GM18873 (cell line): ENCODE results near the gene NELL1.

Experiments
- ATAC-seq: cut with Tn5 transposase; IDR thresholded peaks from one replicate; pipeline ENCODE4 v1.9.1; 2021; ENCODE audit warnings: mild to moderate bottlenecking, moderate library complexity, moderate number of reproducible peaks; ENCODE audit not compliant: unreplicated experiment, low FRiP score

NELL1 gene

GRCh38 chr11:20668844-20669819 is at the start of gene NELL1:
TSS of gene NELL1 (plus strand) at chr11:20669586.
- no peak for ATAC-seq

- ATAC-seq: no peak
Observed at GRCh38 chr11:20620988-20621387, 48.4 kb upstream of the NELL1 start.

GRCh38 chr11:20621679-20622078 is 47.7 kb upstream of the NELL1 start:
- no peak for ATAC-seq

GRCh38 chr11:20623252-20623651 is 46.1 kb upstream of the NELL1 start:
- ATAC-seq: no peak

- ATAC-seq: no peak
Observed at GRCh38 chr11:20626279-20626678, 43.1 kb upstream of the NELL1 start.

- no peak for ATAC-seq
Observed at GRCh38 chr11:20627026-20627425, 42.4 kb upstream of the NELL1 start.

DNA sequence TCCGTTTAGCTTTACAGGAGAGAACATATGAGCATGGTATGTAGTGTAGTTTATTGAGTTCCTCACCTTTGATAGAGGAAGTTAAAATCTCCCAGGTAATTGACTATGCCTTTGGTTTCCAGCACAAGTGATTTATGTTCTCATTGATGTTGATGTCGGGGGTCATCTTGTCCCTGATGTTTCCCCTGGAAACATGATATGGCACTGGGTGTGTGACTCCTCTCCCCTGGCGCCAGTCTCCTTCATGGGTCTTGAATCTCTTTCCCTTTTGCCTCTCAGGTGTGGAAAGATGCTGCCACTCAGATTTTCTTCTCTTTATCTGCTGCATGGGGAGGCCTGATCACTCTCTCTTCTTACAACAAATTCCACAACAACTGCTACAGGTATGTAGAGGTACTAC is 41.7 kb upstream of the NELL1 start:
- ATAC-seq: no peak

DNA sequence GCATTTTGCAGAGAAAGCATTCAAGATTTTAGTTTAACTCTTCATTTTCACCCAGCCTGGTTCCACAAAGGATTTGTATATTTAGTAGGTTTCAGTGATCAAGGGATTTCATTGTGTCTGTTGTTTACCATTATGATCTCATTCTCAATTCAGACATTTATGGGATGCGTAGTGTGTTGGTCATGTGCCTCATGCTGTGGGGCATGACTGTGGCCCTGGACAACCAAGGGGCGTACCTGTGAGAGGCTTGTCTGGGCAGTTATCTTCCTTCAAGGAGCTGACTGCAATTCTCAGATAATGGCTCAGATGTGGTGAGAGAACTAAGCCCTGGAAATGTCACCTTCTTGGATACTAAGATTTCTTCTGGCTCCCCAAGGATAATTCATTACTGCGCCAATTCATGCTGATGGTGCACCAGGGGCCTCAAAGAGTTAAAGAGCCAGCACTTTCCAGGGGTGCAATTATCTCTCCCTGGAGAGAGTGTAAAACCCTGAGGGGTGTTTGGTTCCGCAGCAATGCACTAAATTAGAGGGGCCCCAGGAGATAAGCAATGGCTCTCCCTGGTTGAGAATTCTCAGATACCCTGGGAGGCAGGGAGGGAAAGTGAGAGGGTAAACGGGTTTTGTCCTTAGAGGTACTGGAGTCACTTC is 37.7 kb upstream of the NELL1 start:
- no peak for ATAC-seq

DNA sequence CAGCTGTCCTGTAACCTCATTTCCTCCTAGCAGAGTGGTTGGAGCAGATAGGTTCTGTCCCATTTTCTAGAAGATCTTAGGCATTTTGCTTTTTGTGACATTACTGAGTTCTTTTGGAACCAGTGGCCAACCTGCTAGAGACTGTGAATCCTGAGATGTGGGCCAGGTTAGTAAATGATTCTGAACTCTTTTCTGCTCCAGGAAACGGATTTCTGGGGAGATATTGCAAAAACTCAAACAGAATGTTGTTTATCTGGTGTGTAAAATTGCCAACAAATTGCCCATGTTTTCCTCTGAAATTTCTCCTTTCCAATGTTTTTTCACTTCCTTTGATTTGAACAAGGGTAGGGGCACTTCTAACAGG is 37.2 kb upstream of the NELL1 start:
- no peak for ATAC-seq

DNA sequence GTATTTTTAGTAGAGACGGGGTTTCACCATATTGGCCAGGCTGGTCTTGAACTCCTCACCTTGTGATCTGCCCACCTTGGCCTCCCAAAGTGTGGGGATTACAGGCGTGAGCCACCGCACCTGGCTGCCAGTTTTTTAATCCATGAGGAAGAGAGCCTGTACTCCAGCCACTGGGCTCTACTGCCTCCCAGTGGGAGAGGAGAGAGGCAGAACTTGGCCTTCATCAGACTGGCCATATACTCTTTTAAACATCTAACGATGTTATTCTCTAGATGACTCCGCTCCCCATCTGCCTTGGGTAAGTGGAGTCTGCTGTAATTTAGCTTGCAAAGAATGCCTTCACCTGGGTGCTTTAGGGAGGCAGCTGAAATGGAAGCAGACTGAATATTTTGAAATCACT is 35.3 kb upstream of the NELL1 start:
- no peak for ATAC-seq

- ATAC-seq: no peak
Observed at GRCh38 chr11:20634781-20635180, 34.6 kb upstream of the NELL1 start.

DNA sequence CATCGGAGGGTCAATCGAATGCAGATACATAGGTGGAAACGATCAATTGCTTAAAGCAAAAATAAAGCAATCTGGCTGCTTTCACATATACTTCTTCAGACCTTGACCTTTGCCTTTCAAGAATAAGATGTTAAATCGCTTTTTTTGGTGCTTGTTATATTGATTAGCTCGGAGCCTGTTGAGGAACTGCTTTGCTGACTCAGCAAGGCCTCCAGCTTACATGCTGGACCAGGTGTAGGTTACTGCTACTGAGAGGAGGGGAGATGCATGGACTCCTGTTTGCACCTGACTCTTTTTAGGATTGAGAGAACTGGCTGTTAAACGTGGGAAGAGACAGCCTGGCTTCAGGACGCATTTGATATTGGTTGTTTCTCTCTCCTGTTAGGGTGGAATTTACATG is 31.3 kb upstream of the NELL1 start:
- no peak for ATAC-seq

DNA sequence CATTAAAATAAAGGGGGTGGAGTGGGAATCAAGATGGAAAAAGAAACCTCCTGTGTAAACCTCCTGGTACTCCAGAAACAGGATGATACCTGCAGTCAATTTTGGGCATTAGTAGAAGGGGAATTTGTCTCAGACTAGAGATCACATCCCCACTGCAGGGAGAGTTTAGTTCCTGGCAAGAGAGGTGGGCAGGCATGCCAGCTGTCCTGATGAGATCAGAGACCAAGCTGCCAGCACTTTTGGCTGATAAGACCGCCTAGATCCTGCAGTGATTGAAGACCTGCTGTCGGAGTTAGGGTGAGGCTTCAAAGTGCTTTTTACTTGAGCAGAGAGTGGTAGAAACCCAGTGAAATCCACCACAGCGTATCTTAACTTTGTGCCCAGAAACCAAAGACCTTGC is 29.7 kb upstream of the NELL1 start:
- ATAC-seq: no peak

DNA sequence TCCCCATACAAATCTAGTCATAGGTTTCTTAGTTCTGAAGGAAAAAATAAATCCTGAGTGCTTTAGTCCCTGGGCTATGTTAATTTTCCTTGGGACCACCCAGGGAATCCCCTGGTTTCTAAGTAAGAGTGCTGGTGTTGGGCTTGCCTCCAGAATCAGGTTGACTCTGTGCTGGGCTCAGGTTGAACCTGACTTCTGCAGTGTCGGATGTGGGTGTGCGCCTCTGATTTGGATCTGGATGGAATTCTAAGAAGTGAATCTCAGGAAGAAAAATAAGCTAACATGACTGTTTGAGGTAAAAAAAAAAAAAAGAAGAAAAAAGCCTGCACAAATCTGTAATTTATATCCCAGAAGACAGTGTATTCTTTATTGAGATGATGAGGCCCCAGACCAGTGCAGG is 29.0 kb upstream of the NELL1 start:
- no peak for ATAC-seq

GRCh38 chr11:20644360-20644759 is 25.0 kb upstream of the NELL1 start:
- ATAC-seq: no peak

GRCh38 chr11:20647976-20648565 is 21.3 kb upstream of the NELL1 start:
- peak; percentile 56 for ATAC-seq

DNA sequence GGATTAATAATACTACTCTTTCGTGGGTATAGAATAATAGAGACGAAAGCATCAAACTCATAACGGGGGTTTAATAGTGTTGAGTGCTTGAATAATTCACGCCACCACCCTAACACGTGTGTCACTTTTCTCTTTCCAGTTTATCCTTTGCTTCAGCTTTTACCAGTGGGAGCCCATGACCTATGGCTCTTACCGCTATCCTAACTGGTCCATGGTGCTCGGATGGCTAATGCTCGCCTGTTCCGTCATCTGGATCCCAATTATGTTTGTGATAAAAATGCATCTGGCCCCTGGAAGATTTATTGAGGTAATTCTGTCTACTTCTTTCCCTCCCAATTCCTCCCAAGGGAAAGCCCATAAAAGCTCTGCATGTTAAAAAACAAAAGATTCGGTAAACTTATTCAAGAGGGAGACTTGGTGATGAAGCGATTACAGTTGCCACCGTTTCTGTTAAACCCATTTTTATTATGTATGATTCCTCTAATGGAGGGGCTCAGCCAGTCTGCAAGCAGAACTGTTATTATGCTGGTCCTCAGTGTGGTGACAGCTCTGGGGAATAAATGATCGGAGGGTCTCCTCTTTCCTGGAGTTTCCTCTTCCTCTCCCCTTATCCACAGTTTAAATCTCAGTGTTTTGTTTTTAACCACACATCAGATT is 17.1 kb upstream of the NELL1 start:
- no peak for ATAC-seq

GRCh38 chr11:20654038-20654437 is 15.3 kb upstream of the NELL1 start:
- ATAC-seq: no peak

DNA sequence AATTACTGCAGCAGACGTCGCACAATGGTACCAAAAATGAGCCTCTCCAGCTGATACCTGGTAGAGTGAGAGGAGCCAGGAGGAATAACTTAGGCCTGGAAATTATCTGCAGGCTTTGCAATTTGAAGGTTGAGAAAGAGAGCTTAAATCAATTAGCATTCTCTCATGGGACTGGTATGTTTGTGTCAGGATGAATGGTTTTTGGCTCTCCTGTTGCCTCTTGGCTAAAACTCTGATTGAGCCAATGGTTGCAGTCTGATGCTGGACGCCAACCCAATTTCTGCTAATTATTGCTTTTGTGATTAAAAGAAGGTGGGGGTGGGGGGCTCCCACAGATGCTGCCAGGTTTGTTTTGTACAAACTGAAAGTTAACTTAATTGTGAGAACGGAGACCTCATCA is 12.5 kb upstream of the NELL1 start:
- ATAC-seq: no peak

GRCh38 chr11:20658135-20658534 is 11.3 kb upstream of the NELL1 start:
- no peak for ATAC-seq

DNA sequence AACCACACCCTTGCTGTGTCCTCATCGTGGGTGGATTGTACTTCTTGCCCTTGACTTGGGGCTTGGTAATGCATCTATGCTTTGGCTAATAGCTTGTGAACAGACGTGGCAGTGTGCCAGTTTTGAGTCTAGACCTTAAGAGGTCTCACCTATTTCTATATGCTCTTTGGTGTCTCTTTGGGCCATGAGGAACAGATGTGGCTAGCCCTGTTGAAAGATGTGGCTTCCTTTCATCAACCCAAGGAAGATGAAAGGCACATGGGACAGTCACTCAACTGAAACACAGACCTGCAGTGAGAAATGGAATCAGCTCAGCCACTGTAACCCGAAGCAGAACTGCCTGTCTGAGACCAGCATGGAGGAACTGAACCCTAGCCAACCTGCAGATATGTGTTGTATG is 7.9 kb upstream of the NELL1 start:
- no peak for ATAC-seq
